HG03457 (cell line): ENCODE measurements around the gene CYB561D1.
"Not testable (repeated sequence)": the region's sequence is repeated elsewhere in the genome, so short reads cannot be mapped to it uniquely, and the experiment has no call there.

Experiments used
- ATAC-seq: cut with Tn5 transposase; IDR thresholded peaks from one replicate; pipeline ENCODE4 v1.9.1; 2021; ENCODE audit warnings: moderate number of reproducible peaks; ENCODE audit not compliant: unreplicated experiment

CYB561D1 gene

GRCh38 chr1:109493805-109494539, at the start of gene CYB561D1:
Gene CYB561D1, plus strand, starts transcription at chr1:109494094. Its CDS starts 46 bp downstream, at chr1:109494140.
- ATAC-seq, result peak; percentile 56

GRCh38 chr1:109444346-109444745, 49.5 kb upstream of the CYB561D1 start:
- no peak for ATAC-seq

GRCh38 chr1:109445949-109446695, 47.8 kb upstream of the CYB561D1 start:
- ATAC-seq, result not testable (repeated sequence)

GRCh38 chr1:109447524-109447923, 46.4 kb upstream of the CYB561D1 start:
- ATAC-seq, result no peak

GRCh38 chr1:109454497-109455133, 39.3 kb upstream of the CYB561D1 start:
- ATAC-seq, result no peak

GRCh38 chr1:109457819-109458218, 36.1 kb upstream of the CYB561D1 start:
- no peak for ATAC-seq

- ATAC-seq, result no peak
These were observed 27.8 kb upstream of the CYB561D1 start for GRCh38 chr1:109466125-109466451.

- ATAC-seq, result no peak
These were observed 27.2 kb upstream of the CYB561D1 start, which contains the start of gene SYPL2 for GRCh38 chr1:109466452-109467300. Gene SYPL2, plus strand, starts transcription at chr1:109466546. Its CDS starts 298 bp downstream, at chr1:109466844.

- no peak for ATAC-seq
These were observed 26.6 kb upstream of the CYB561D1 start for GRCh38 chr1:109467301-109467777.

GRCh38 chr1:109468061-109468460, 25.8 kb upstream of the CYB561D1 start:
- ATAC-seq, result no peak

GRCh38 chr1:109468903-109469302, 25.0 kb upstream of the CYB561D1 start:
- ATAC-seq, result no peak

GRCh38 chr1:109470245-109470644, 23.6 kb upstream of the CYB561D1 start:
- ATAC-seq, result no peak

GRCh38 chr1:109472779-109473178, 21.1 kb upstream of the CYB561D1 start:
- ATAC-seq, result no peak

GRCh38 chr1:109473284-109474057, 20.4 kb upstream of the CYB561D1 start:
- not testable (repeated sequence) for ATAC-seq

- no peak for ATAC-seq
These were observed 19.2 kb upstream of the CYB561D1 start for GRCh38 chr1:109474697-109475096.

- ATAC-seq, result no peak
These were observed 18.6 kb upstream of the CYB561D1 start for GRCh38 chr1:109475261-109475660.

GRCh38 chr1:109476825-109477224, 17.1 kb upstream of the CYB561D1 start:
- no peak for ATAC-seq

GRCh38 chr1:109477821-109478220, 16.1 kb upstream of the CYB561D1 start:
- ATAC-seq, result no peak

GRCh38 chr1:109478806-109479205, 15.1 kb upstream of the CYB561D1 start:
- no peak for ATAC-seq

- no peak for ATAC-seq
These were observed 14.6 kb upstream of the CYB561D1 start for GRCh38 chr1:109479311-109479710.
